GM12878 (cell line): ENCODE data around the gene SS18. TPM values are rescaled to one million over a fixed set of nuclear protein-coding genes. Genes with fewer than 3 reads are reported as not detected.

ENCODE experiments used
- ATF7 ChIP-seq: fragments of 450-650 bp; IDR thresholded peaks from 2 replicates; pipeline ENCODE4 v1.6.1; 2016; ENCODE audit warnings: low read depth, mild to moderate bottlenecking
- BACH1 ChIP-seq: fragments of 450-650 bp; IDR thresholded peaks from 2 replicates; pipeline ENCODE4 v1.6.1; 2017; ENCODE audit warnings: mild to moderate bottlenecking, borderline replicate concordance
- CEBPZ ChIP-seq: fragments of 150-350 bp; IDR thresholded peaks from 2 replicates; pipeline ENCODE4 v1.6.1; 2016; ENCODE audit warnings: low read depth, low read length
- DPF2 ChIP-seq: fragments of 450-650 bp; IDR thresholded peaks from 2 replicates; pipeline ENCODE4 v1.6.1; 2017; ENCODE audit warnings: mild to moderate bottlenecking
- FOXM1 ChIP-seq: IDR thresholded peaks from 2 replicates; pipeline ENCODE4 v1.6.1; 2012; ENCODE audit warnings: low read depth, mild to moderate bottlenecking, inconsistent platforms, low read length, moderate library complexity
- GATAD2B ChIP-seq: fragments of 450-650 bp; conservative IDR thresholded peaks from 2 replicates; pipeline ENCODE4 v1.6.1; 2017; ENCODE audit warnings: low read depth, mild to moderate bottlenecking, moderate library complexity
- HCFC1 ChIP-seq: fragments of 150-350 bp; IDR thresholded peaks from 2 replicates; pipeline ENCODE4 v1.6.1; 2014; ENCODE audit warnings: low read length
- IRF5 ChIP-seq: fragments of 450-650 bp; IDR thresholded peaks from 2 replicates; pipeline ENCODE4 v1.6.1; 2017; ENCODE audit warnings: borderline replicate concordance
- KLF5 ChIP-seq: fragments of 450-650 bp; IDR thresholded peaks from 2 replicates; pipeline ENCODE4 v1.6.1; 2014; ENCODE audit warnings: mild to moderate bottlenecking; ENCODE audit not compliant: partially characterized antibody
- MXI1 ChIP-seq: fragments of 150-350 bp; IDR thresholded peaks from 2 replicates; pipeline ENCODE4 v1.6.1; 2011; ENCODE audit warnings: low read depth, mild to moderate bottlenecking, inconsistent platforms, low read length, improper control_type of control experiment
- NFYB ChIP-seq: IDR thresholded peaks from 2 replicates; pipeline ENCODE4 v1.6.1; 2011; ENCODE audit warnings: low read depth, mild to moderate bottlenecking, low read length, improper control_type of control experiment, moderate library complexity; ENCODE audit not compliant: insufficient read depth
- RUNX3 ChIP-seq: IDR thresholded peaks from 2 replicates; pipeline ENCODE4 v1.6.1; 2012; ENCODE audit warnings: low read length, inconsistent platforms
- SIN3A ChIP-seq: IDR thresholded peaks from 2 replicates; pipeline ENCODE4 v1.6.1; 2012; ENCODE audit warnings: low read depth, low read length, improper control_type of control experiment
- SIX5 ChIP-seq: IDR thresholded peaks from 2 replicates; pipeline ENCODE4 v1.6.1; 2011; ENCODE audit warnings: mild to moderate bottlenecking, low read depth, low read length, moderate library complexity; ENCODE audit not compliant: severe bottlenecking
- STAT1 ChIP-seq: fragments of 450-650 bp; conservative IDR thresholded peaks from 2 replicates; pipeline ENCODE4 v1.6.1; 2014; ENCODE audit warnings: antibody characterized with exemption, mild to moderate bottlenecking
- TAF1 ChIP-seq: IDR thresholded peaks from 2 replicates; pipeline ENCODE4 v1.6.1; 2011; ENCODE audit warnings: mild to moderate bottlenecking, low read depth, low read length, borderline replicate concordance
- YBX1 ChIP-seq: fragments of 450-650 bp; IDR thresholded peaks from 2 replicates; pipeline ENCODE4 v1.6.1; 2016; ENCODE audit warnings: antibody characterized with exemption
- ZBED1 ChIP-seq: IDR thresholded peaks from 2 replicates; pipeline ENCODE4 v1.6.1; 2016; ENCODE audit warnings: borderline replicate concordance
- ZNF687 ChIP-seq: fragments of 450-650 bp; IDR thresholded peaks from 2 replicates; pipeline ENCODE4 v1.6.1; 2017; ENCODE audit warnings: mild to moderate bottlenecking, moderate library complexity
- ZSCAN29 ChIP-seq: fragments of 450-650 bp; IDR thresholded peaks from 2 replicates; pipeline ENCODE4 v1.6.1; 2017; ENCODE audit warnings: mild to moderate bottlenecking, moderate library complexity
- polyA plus RNA-seq, 11 experiments: library from polyadenylated mRNA; depleted of rRNA in 4 of 11; unstranded in 6 of 11; stranded (reverse) in 5 of 11; fragments of >200 nt; fragmentation: Nextera tagmentation in 4 of 11; fragmentation: Illumina TruSeq in 1 of 11; extraction: Ambion mirVana in 4 of 11; extraction: Trizol in 1 of 11; gene quantifications; 1 replicate in 1 of 11; 2 replicates in 10 of 11; pipeline versions ENCODE4 v1.2.1 to v1.2.3, GENCODE V29; 2011 to 2016; ENCODE audit warnings: inconsistent platforms in 2 of 11, missing spikeins in 2 of 11, low read depth in 1 of 11
- total RNA-seq, 4 experiments: library from RNA; depleted of rRNA in 3 of 4; stranded (reverse); fragments of >200 nt in 3 of 4; fragmentation: Illumina TruSeq in 1 of 4; extraction: Trizol in 1 of 4; gene quantifications; 2 replicates each; pipeline versions ENCODE4 v1.2.1 to v1.2.3, GENCODE V29; 2013 to 2021
- TF ChIP-seq, protein P1 (sequence below): IDR thresholded peaks from 2 replicates; pipeline ENCODE4 v1.6.1; 2012; ENCODE audit warnings: low read depth, low read length, improper control_type of control experiment

SS18 gene
- total and polyA plus RNA-seq, 10 of the 15 experiments (the other 5 are each of a cell fraction or from before 2014, with no cell fraction given) = 16.6 to 153 (median 81.8) TPM

- TF ChIP-seq FOXM1 (peak; percentile 18; the same call in 1 of the 2 replicates), SIN3A (0 out of 2 replicates have a peak, but pooled peaks have one; percentile 33), ZNF687 (peak; percentile 64), BACH1 (peak; percentile 69), ATF7 (peak; percentile 100), HCFC1 (peak; percentile 10; the same call in 1 of the 2 replicates), MXI1 (peak; percentile 5), CEBPZ (no peak), NFYB (no peak), ZBED1 (0 out of 2 replicates have a peak, but pooled peaks have one; percentile 46), IRF5 (peak; percentile 75), GATAD2B (0 out of 2 replicates have a peak, but pooled peaks have one; percentile 55), SIX5 (peak; percentile 39), STAT1 (no peak), RUNX3 (peak; percentile 82), TAF1 (peak; percentile 92), KLF5 (peak; percentile 99), DPF2 (peak; percentile 79; the same call in 1 of the 2 replicates), ZSCAN29 (no peak), YBX1 (no peak)
- TF ChIP-seq, protein P1, sequence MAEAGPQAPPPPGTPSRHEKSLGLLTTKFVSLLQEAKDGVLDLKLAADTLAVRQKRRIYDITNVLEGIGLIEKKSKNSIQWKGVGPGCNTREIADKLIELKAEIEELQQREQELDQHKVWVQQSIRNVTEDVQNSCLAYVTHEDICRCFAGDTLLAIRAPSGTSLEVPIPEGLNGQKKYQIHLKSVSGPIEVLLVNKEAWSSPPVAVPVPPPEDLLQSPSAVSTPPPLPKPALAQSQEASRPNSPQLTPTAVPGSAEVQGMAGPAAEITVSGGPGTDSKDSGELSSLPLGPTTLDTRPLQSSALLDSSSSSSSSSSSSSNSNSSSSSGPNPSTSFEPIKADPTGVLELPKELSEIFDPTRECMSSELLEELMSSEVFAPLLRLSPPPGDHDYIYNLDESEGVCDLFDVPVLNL = peak; percentile 82
These were observed at the start of gene SS18 (continued) for GRCh38 chr18:26090130-26091046.
